Hepatic stellate cell (primary cell): Measurements from ENCODE around the gene FGFBP1.

Source experiments
- DNase-seq: peaks from one replicate; pipeline ENCODE4 v3.0.0; 2011; ENCODE audit warnings: low spot score

The FGFBP1 gene

DNA sequence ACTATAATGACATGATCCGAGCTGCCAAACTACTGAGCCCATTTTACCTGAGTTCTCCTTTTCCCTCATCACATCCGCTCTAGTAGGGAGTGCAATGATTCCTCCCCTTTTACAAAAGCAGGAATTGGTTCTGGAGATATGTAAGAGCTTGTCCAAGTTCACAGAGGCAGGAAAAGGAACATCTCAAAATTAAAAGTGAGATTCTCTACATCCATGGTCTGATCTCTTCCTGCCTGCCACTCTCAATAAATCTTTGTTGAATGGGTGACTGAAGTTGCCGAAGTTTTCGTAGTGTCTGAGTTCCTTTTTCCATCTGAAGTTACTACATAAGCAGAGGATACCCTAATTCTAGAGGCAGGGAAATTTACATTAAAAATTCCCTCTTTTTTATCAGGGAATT, at the start of gene FGFBP1:
Gene FGFBP1 (minus strand): TSS at position 101 of the 400 bp plus-strand sequence. CDS start 2,108 bp downstream, outside the sequence.
- no peak for DNase-seq

DNA sequence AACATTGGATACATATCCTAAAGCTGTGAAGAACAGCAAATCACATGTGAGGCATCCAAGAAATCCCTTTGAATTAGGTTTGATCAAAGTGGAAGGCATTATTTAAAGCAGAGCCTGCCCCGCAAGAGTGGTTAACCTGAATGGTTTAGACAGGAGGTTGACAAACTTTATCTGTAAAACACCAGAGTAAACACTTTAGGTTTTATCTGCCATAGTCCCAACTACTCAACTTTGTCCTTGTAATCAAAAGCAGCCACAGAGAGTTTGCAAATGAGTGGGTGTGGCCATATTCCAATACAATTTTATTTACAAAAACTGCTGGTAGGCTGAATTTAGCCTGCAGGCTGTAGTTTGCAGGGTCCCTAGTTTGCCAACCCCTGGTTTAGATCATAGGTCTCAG, 49.7 kb upstream of the FGFBP1 start:
- no peak for DNase-seq

DNA sequence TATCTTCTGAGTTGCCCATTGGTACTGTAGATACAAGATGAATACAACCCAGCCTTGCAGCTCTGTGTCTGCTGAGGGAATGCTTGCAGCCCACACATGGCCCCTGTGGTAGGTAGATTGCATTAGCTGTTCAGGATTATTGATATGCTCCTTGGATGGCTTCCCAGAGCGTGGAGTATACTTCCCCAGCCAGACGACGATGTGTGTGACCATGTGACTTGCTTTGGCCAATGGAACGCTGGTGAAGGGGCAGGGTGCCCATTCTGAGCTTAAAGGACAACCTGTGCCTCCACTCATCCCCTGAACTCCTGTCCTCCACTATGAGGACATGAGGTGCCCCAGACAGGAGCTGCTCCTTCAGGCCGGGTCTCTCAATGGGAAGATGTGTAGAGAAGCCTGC, 48.4 kb upstream of the FGFBP1 start:
- no peak for DNase-seq

DNA sequence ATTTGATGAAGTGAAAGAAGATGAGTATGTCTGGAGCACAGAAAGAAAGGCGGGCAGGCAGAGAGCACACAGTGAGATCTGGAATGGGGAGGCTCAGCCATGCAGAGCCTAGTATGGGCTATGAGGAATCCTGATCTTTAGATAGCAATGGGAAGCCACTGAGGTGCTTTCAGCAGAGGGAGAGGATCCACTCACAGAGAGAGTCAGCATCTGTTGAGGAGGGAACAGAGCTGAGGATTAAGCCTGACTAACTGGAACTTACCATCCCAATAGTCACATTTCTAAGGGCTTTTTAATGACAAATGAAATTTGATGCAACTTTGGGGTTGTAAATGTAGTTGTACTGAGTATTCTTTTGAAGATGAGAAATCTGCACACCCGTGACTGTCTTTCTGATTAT, 45.1 kb upstream of the FGFBP1 start:
- no peak for DNase-seq

DNA sequence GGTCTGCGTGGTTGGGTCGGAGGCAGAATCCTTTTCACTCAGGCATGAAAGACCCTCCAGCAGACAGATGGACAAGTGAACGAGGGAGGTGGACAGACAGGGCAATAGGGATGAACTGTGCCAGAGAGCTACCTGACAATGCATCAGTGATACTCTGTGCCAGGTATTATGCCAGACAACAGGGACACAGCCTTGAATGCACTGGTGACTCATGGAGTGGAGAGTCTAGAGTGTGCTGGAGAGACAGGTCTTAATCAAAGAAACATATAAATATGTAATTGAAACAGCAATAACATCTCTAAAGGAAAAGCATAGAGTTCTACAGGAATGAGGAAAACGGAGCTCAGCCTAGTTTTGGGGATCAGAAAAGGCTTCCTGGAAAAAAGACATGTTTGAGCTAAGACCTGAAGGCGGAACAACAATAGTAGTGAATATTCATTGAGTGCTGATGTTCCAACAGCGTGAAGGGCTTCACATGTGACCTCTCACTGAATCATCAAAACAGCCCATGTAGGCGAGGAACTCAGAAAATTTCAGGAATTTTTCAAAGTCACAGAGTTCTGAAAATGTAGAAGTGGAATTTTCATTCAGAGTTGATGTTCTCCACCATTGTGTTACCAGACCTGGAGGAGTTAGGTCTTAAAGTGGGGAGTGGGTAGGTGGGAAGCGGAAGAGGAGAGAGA, 44.4 kb upstream of the FGFBP1 start:
- no peak for DNase-seq

DNA sequence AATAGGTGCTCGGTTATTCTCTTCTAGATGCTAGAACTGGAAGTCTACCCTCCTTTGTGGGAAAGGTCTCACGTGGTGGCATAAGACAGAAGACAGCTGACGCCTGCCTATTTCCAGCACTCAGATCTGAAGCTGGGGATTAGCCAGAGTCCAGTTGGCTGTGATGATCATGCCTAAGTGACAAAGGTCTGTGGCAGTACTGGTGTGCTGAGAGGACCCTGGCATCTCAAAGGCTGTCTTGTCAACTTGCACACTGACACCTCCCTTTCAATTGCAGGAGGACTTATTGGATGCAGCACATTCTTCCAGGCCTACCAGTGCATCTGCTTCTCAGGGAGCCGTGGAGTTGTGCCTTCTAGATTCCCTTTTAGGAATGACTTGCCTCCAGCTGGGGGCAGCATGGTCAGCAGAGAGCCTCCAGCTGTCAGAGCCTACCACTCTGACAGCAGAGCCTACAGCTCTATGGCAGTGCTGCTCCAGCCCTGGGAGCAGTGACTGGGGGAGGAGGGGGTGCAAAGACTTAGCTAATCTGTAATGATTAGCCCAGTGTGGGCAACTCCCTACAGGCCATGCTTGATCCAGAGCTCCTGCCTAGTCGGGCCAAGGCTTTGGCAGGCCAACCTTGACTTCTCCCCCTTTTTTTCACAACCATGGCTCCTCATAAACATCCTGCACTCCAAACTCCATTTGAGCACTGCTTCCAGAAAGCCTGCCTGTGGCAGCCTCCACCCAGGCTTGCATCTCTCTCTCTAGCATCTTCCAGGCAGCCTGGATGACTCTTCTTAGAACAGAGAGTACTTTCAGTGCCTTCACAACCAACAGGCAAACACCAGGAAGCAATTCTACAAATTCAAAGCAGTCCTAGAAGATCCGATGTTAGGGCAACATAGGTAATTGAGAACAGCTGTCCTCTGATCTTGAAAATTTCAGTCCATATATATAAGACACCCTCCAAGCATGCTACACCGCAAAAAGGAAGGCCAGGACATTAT, 38.2 kb upstream of the FGFBP1 start:
- DNase-seq = no peak

DNA sequence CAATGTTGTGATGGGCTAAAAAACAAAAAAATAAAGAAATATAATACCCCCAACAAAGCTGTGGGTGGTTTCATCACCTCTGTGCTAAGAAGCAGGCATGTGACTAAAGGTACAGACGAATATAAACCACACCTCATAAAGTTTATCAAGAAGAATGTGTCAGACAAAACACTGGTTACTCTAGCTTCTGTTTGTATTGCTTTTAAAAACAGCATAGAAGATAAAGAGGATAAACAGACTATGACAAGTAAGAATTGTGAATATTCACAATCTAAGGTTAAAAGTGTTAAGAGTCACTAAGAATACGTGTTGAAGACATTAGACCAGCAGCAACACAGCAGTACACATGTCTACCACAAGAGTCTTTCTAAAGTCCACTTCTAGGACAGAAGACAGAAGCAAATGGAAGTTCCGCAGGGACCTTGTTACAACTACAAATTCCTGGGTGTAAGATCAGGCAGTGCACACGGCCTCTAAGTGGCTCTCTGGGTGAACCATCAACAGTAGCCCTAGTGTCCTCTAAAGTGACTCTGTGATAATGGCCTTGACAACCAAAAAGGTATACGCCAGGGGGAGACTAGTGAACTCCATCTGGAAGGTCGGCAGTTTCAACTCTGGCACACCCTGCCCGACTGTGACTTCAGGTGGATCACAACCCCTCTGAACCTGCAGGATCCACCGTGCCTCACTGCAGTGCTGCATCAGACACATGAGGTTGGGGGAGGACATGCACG, 32.7 kb upstream of the FGFBP1 start:
- DNase-seq = no peak

DNA sequence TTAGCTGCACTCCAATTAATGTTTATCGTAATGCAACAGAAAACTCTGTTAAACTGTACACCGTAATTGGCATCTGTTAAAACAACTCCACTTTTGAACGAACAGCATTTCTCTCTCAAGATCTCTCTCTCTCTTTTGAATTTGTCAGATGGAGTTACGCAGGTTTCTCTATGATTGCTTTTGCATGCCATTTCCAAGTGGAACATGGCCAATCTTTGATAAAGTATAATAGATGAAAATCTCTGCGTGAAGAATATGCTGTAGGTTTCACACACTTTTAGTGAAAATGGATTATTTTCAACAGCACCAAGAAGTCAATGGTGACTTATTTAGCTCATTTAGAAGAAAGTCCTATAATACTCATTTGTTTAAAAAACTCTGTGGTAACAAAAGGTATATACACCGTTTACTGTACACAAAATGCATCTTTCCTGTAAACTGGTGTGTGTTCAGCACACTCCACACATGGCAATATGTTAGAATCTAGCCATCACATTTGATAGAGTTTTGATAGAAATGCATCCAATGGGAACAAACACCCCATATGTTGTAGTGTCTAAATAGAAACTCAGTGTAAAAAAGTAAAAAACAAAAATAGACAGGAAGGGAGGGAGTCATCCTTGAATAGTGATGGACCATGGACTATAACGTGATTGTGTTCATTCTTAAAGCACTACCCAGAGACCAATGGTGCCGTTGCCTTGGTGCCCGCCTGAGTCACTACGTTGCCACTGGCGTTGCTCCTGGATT, 30.2 kb upstream of the FGFBP1 start:
- no peak for DNase-seq

DNA sequence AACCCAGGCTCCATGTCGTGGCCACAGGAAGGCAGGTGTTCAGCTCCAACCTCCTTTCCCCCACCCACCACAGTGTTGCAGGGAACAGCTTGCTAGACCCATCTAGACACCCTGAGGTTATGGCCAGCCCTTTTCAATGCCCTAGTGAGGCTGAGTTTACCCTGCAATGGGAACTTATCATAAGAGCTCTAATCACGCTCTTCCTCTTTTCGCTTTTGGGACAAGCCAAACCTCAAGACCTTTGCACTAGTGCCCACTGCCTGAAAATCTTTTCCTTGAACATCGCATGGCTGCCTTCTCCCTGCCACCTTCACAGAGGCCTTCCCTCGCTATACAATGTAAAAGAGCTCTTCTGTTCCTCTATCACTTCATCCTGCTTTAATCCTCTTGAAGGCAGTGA, 26.8 kb upstream of the FGFBP1 start:
- no peak for DNase-seq

DNA sequence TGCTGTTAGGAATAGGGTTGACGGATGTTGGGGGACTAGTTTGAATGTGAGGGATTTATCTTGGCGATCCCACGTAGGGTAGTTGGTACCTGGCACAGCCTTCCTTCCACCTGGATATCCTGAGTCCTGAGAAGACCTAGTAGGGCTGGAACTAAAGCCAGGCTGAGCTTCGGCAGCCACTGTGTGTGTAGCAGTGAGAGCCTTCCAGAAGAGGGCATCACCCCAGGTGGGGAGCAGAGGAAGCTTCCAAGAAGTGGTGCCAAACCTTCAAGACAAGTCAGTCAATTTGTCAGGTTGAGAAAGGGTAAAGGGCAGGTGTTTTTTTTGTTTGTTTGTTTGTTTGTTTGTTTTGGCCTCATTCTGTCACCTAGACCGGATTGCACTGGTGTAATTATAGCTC, 25.6 kb upstream of the FGFBP1 start:
- no peak for DNase-seq

DNA sequence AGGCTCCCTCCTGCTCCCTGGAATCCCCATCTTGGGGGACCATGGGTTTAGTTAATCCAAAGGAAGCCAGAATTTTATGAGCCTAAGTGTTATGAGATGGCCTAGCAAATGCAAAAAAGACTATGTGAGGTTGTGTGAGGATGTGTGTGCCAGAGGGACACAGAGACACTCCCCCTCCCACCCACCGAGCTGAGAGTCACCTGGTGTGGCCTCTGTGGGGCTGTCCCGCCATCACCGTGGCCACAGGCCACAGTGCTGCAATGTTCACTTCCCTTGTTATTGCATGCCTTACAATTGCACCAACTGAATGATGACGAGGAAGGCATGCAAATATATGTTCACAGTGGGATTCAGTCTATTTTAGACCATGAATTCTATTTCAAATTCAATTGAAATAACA, 25.0 kb upstream of the FGFBP1 start:
- DNase-seq = no peak

DNA sequence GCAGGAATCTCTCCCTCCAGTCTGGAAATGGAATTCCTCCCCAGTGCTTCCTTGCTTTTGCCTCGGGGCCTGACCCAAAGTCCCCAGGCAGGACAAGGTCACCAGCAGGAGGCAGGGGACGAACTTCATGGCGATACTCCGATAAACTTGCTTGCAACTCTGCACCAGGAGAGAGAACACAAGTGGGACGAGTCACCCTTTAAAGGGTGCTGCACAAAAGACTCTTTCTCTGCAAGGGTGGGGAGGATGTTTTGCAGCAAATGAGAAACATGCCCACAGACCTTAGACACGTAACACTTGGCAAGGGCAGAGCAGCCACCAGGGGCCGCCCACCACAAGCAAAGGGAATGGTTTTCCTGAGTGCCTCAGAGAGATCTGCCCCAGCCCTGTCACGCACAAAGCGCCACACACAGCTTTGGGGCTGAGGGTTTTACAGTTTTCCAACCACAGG, 24.5 kb upstream of the FGFBP1 start, which contains the start of gene FGFBP2:
Gene FGFBP2 (minus strand): TSS at position 175 of the 451 bp plus-strand sequence. CDS start 46 bp downstream, at position 129.
- peak; percentile 29 for DNase-seq

DNA sequence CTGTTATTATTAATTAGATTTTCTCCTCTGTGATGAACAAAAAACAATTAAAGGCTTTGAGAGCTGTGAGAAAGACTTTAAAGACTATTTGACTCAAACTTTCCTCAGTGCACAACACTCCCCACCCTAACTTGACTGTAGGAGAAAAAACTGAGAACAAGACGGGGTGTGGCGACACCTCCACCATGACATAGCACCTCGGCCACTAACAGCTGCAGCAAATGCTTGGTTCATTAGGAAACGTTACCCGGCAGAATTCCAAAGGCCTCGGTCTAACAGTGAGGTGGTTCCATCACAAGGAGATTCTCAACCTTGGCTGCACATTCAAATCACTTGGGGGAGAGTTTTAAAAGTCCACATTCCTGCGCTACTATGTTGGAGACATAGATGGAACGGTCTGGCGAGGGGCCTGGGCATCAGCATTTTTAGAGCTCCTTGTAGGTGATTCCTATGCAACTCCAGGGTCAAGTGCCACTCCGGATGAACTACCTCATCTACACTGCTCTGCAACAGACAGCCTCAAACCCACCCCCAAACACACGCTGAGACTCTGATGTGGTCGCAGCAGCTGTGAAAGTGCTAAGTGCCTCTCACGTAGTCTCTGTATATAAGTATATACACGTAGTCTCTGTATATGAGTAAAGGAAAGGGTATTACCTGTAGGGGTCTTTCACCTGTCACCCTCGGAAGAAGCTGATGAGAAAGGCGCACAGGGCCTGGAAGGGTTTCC, 23.4 kb upstream of the FGFBP1 start:
- no peak for DNase-seq

DNA sequence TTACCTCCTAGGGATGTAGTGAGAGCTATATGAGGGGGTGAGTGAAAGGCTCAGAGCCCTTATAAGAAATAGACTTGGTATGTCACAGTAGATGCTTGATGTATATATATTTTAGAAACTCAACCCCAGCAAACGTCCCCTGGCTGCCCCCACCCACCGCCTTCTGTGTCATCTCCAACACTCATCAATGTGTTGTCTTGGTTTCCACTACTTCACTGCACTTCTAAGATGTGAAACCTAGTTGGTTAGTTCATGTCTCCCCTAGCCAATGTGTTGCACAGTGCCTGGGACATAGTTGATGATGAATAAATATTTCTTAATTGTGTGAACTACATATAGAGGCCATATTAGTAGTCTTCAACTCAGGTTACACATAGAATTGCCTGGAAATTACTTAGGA, 20.0 kb upstream of the FGFBP1 start:
- DNase-seq = no peak

DNA sequence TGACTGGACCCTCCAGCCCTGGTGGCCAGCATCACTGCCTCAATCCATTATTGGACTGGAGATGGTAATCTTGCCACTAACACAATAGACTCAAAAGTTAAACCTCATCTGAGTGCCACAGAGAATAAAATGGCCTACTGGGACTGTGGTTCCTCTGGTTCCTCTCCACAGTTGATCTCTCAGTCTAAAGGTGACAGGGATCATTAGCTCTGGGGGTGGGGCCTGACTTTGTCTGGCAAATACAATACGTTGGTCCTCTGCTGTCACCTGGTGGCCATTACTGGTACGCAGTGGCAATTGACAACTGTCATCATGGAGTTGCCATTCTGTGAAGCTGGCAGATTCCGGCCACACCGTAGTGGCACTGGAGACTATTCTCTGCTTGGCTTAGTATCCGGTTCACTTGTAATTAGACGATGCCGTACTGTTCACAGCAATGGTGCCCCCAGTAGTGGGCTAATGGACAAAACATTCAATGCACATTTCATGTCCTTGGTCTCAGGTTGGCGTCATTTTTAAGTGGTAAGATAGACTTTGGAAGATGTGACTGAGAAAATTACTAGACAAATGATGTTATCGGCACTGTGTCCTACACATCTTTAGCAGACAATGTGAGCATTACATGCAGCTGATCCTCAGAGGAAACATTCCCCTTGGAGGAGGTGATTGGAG, 17.8 kb upstream of the FGFBP1 start:
- peak; percentile 61 for DNase-seq

DNA sequence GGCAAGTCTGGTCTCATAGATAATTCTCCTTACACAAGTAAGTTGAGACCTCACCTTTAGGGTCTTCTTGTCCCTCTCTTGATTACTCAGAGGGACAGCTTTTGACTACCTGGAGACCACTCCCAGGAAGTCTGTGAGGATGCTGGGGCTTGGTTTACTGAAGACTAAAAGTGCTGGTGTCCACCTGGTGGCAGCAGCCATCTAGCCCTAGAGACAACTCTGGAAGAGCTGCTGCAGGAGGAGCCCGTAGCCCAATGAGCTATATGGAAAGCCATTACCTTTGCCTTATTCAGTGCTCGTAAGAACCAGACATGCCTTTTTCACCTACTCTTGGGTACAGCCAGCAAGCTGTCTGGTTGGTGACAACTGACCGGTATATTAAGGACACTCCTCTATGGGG, 17.1 kb upstream of the FGFBP1 start:
- DNase-seq = no peak

DNA sequence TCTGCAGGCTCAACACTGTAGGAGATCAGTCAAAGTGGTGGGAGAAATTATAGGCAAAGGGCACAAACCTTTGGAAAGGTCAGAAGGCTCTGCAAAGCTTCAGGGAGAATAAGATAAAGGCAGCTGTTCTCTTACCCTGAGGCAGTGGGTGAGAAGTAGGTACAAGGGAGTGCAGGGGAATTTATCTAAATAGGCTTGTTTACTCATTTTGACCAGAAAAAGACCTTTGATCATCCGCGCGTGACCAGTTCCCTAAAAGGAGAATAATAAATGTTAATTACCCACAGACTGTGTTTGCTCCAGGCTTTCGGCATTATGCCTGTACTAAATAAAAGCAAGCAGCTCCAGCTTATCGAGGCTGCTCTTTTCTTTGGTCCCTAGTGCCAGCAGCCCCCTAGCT, 15.1 kb upstream of the FGFBP1 start:
- DNase-seq = no peak

DNA sequence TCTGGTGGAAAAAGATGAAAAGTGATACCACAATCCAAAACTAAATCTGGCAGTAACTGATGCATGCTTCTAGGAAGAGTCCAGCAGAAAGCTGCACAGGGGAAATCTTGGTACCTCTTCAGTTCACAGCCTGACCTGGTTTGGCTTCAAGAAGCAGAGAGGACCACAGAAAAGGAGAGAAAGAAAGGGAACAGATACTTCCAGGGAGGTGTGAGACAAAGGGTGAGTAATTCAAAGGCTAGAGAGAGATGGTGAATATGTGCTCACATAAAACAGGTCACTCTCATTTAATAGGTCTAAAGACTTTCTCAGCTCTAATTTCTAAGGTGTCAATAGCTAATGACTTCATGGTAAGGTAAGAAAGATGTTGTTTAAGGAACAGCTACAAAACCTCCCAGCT, 13.2 kb upstream of the FGFBP1 start:
- DNase-seq = no peak

DNA sequence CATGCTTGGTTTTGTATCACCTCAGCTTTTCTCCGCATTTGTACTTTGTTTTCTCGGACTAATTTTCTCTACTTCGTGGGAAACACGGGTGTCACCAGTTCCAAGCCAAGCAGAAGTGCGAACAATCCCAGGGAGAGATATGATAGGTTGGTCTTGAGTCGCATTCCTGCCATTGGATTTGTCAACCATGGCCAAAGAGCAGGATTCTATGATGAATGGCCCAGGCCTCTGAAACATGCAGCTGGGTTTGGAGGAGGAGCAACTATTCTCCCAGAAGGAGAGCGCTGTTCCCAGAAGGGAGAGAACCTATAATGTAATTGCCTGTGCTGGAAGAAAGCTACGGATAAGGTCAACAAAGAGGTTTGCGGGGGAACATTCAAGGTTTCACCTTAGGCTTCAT, 10.3 kb upstream of the FGFBP1 start:
- no peak for DNase-seq

DNA sequence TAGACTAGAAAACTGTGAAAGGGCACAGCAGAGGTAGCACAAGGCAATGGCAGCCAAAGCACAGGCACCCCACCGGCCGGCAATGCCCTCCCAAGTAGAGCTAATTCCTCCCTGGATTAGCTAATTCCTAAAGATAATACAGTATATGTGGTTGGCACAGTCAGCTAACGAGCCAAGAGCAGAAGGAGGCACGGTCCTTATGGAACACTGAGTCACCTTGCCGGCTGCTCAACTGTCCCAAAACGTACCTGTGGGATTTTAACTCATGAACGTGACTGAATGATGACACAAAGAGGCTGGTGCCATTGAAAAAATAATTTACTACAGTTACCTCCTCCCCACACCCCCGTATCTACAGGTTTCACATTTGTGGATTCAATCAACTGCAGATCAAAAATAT, 9.1 kb upstream of the FGFBP1 start:
- no peak for DNase-seq
